ENCODE data around the gene TACR1. TPM values are rescaled to one million over a fixed set of nuclear protein-coding genes. Genes with fewer than 3 reads are reported as not detected.

The TACR1 gene
- polyA plus RNA-seq, 1 donor from 2014 or later: 0.78 TPM

DNA sequence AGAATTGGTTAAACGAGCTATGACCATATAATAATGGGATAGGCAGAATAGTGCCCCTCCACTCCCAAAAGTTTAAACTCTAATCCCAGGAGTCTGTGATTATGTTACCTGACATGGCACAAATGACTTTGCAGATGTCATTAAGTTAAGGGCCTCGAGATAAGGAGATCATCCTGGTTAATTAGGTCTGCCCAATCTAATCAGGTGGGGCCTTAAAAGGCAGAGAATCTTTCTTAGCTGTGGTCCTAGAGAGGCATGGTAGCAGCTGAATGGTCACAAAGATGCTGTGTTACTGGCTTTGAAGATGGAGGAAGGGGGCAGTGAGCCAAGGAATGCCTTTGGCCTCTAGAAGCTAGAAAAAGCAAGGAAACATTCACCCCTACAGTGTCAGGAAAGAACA lies 31.1 kb downstream of the TACR1 start:
- TF ChIP-seq SMC3 (conservative IDR thresholded peaks at IDR 0.05; ENCODE audit: poor library complexity): no peak
- TF ChIP-seq RAD21 (conservative IDR thresholded peaks at IDR 0.05): no peak
- TF ChIP-seq POLR2AphosphoS5 (IDR thresholded peaks at IDR 0.05): no peak
- no peak for TF ChIP-seq TAF1 (IDR thresholded peaks at IDR 0.05; ENCODE audit: low read depth)
- TF ChIP-seq EZH2 (IDR thresholded peaks at IDR 0.05; ENCODE audit: borderline replicate concordance, insufficient read depth, low read length, poor library complexity, severe bottlenecking): no peak
- TF ChIP-seq MXI1 (conservative IDR thresholded peaks at IDR 0.05; ENCODE audit: poor library complexity, severe bottlenecking): no peak
- TF ChIP-seq, protein P1, sequence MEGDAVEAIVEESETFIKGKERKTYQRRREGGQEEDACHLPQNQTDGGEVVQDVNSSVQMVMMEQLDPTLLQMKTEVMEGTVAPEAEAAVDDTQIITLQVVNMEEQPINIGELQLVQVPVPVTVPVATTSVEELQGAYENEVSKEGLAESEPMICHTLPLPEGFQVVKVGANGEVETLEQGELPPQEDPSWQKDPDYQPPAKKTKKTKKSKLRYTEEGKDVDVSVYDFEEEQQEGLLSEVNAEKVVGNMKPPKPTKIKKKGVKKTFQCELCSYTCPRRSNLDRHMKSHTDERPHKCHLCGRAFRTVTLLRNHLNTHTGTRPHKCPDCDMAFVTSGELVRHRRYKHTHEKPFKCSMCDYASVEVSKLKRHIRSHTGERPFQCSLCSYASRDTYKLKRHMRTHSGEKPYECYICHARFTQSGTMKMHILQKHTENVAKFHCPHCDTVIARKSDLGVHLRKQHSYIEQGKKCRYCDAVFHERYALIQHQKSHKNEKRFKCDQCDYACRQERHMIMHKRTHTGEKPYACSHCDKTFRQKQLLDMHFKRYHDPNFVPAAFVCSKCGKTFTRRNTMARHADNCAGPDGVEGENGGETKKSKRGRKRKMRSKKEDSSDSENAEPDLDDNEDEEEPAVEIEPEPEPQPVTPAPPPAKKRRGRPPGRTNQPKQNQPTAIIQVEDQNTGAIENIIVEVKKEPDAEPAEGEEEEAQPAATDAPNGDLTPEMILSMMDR (IDR thresholded peaks at IDR 0.05; ENCODE audit: poor library complexity, severe bottlenecking): no peak
- no peak for TF ChIP-seq EP300 (conservative IDR thresholded peaks at IDR 0.05; ENCODE audit: poor library complexity, severe bottlenecking)
- TF ChIP-seq, protein P2, sequence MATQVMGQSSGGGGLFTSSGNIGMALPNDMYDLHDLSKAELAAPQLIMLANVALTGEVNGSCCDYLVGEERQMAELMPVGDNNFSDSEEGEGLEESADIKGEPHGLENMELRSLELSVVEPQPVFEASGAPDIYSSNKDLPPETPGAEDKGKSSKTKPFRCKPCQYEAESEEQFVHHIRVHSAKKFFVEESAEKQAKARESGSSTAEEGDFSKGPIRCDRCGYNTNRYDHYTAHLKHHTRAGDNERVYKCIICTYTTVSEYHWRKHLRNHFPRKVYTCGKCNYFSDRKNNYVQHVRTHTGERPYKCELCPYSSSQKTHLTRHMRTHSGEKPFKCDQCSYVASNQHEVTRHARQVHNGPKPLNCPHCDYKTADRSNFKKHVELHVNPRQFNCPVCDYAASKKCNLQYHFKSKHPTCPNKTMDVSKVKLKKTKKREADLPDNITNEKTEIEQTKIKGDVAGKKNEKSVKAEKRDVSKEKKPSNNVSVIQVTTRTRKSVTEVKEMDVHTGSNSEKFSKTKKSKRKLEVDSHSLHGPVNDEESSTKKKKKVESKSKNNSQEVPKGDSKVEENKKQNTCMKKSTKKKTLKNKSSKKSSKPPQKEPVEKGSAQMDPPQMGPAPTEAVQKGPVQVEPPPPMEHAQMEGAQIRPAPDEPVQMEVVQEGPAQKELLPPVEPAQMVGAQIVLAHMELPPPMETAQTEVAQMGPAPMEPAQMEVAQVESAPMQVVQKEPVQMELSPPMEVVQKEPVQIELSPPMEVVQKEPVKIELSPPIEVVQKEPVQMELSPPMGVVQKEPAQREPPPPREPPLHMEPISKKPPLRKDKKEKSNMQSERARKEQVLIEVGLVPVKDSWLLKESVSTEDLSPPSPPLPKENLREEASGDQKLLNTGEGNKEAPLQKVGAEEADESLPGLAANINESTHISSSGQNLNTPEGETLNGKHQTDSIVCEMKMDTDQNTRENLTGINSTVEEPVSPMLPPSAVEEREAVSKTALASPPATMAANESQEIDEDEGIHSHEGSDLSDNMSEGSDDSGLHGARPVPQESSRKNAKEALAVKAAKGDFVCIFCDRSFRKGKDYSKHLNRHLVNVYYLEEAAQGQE (IDR thresholded peaks at IDR 0.05; ENCODE audit: borderline replicate concordance): no peak
- Histone ChIP-seq H3K4me2 (ENCODE audit: low read length) (no peak overlapping the region), H3K4me3 (ENCODE audit: low read length) (no peak overlapping the region), H3K9me2 (ENCODE audit: insufficient read depth, low read length) (no peaks in the 10 kb centered on the region), H3K9me3 (ENCODE audit: low read length) (no peaks in the 10 kb centered on the region), H3F3A (ENCODE audit: insufficient read depth, low read length, poor library complexity, severe bottlenecking) (no peaks in the 10 kb centered on the region), H3K79me2 (replicated peaks; ENCODE audit: insufficient read depth, low read length) (no peaks in the 10 kb centered on the region), H4K20me1 (ENCODE audit: insufficient read depth) (no peaks in the 10 kb centered on the region), H2AFZ (ENCODE audit: low read depth, low read length) (no peak overlapping the region), H3K36me3 (ENCODE audit: insufficient read depth, low read length) (no peaks in the 10 kb centered on the region), H3K9ac (ENCODE audit: low read length) (no peak overlapping the region), H3K27me3 (ENCODE audit: insufficient read depth, low read depth, low read length) (no peaks in the 10 kb centered on the region), H3K27ac (ENCODE audit: low read length) (no peak overlapping the region)

DNA sequence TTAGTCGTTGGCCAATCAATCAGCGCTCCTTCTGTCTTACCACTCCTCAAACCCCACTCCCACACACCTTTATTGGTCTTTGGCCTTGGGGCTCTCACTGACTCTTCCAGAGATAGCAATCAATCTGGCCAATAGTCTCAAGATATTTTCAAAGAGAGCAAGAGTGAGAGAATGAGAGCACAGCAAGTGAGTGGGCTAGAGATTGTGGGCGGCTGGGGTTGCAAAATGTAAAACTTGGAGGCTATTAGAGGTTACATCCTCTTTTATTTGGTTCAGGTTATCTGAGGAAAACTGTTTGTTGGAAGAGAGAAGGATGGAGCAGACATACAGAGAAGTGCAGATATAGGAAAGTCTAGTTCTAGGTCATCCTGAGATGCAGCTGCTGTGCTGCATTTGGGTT lies 32.8 kb downstream of the TACR1 start:
- no peaks in the 10 kb centered on the region for H3K36me3 ChIP-seq (ENCODE audit: insufficient read depth, low read length)
- no peaks in the 10 kb centered on the region for H3K27me3 ChIP-seq (ENCODE audit: insufficient read depth, low read depth, low read length)
- TF ChIP-seq, protein P2 (IDR thresholded peaks at IDR 0.05; ENCODE audit: borderline replicate concordance): no peak
- no peak for TF ChIP-seq POLR2AphosphoS5 (IDR thresholded peaks at IDR 0.05)
- TF ChIP-seq RAD21 (conservative IDR thresholded peaks at IDR 0.05): no peak
- TF ChIP-seq TAF1 (IDR thresholded peaks at IDR 0.05; ENCODE audit: low read depth): no peak
- no peak for TF ChIP-seq SMC3 (conservative IDR thresholded peaks at IDR 0.05; ENCODE audit: poor library complexity)
- TF ChIP-seq EP300 (conservative IDR thresholded peaks at IDR 0.05; ENCODE audit: poor library complexity, severe bottlenecking): no peak
- TF ChIP-seq EZH2 (IDR thresholded peaks at IDR 0.05; ENCODE audit: borderline replicate concordance, insufficient read depth, low read length, poor library complexity, severe bottlenecking): no peak
- no peak for TF ChIP-seq MXI1 (conservative IDR thresholded peaks at IDR 0.05; ENCODE audit: poor library complexity, severe bottlenecking)
- TF ChIP-seq, protein P1 (IDR thresholded peaks at IDR 0.05; ENCODE audit: poor library complexity, severe bottlenecking): no peak
- no peak overlapping the region for H3K9ac ChIP-seq (ENCODE audit: low read length)
- H2AFZ ChIP-seq (ENCODE audit: low read depth, low read length): no peak overlapping the region
- H3K27ac ChIP-seq (ENCODE audit: low read length): no peak overlapping the region
- H4K20me1 ChIP-seq (ENCODE audit: insufficient read depth): no peaks in the 10 kb centered on the region
- H3K4me2 ChIP-seq (ENCODE audit: low read length): no peak overlapping the region
- no peaks in the 10 kb centered on the region for H3K9me2 ChIP-seq (ENCODE audit: insufficient read depth, low read length)
- H3K4me3 ChIP-seq (ENCODE audit: low read length): no peak overlapping the region
- H3F3A ChIP-seq (ENCODE audit: insufficient read depth, low read length, poor library complexity, severe bottlenecking): no peaks in the 10 kb centered on the region
- no peaks in the 10 kb centered on the region for H3K9me3 ChIP-seq (ENCODE audit: low read length)
- no peaks in the 10 kb centered on the region for H3K79me2 ChIP-seq (replicated peaks; ENCODE audit: insufficient read depth, low read length)
